Measurements from ENCODE around the gene RPS21. TPM values are rescaled to one million over a fixed set of nuclear protein-coding genes. Genes with fewer than 3 reads are reported as not detected.
A peak's percentile ranks its signal among the peaks of the same experiment; 100 is the strongest.

Gene RPS21
- total and polyA plus RNA-seq, 12 donors, result 438 to 4,794 (median 1,602) TPM

- Histone ChIP-seq H3K4me3 (no peak overlapping the region), H3K4me1 (replicated peaks in 1 of 2) (no peaks in the 10 kb centered on the region), H3K27me3 (no peaks in the 10 kb centered on the region), H3K9me3 (replicated peaks in 1 of 3) (no peaks in the 10 kb centered on the region), H3K36me3 (replicated peaks in 1 of 2) (peaks cover 0 to 24% of the 10 kb centered on the region in 2 donors), H3K27ac (no peak overlapping the region)
- peak in 1 of 7 donors; percentile 69 for DNase-seq
- WGBS, 4 donors, result 52 to 71% (median 60%) methylated on average over 13 to 14 of the region's 14 CpGs
- intact Hi-C loops (cut with DNase I), result no loop called here
- TF ChIP-seq POLR2A (IDR thresholded peaks at IDR 0.05), result no peak
Measured at GRCh38 chr20:62339647-62340062, 47.2 kb upstream of the RPS21 start.

- Histone ChIP-seq H3K4me3 (no peak overlapping the region), H3K9me3 (replicated peaks in 1 of 3) (no peaks in the 10 kb centered on the region), H3K27me3 (no peaks in the 10 kb centered on the region), H3K27ac (no peak overlapping the region), H3K36me3 (replicated peaks in 1 of 2) (peaks cover 0 to 14% of the 10 kb centered on the region in 2 donors), H3K4me1 (replicated peaks in 1 of 2) (peaks cover 0 to 6% of the 10 kb centered on the region in 2 donors)
- TF ChIP-seq POLR2A (IDR thresholded peaks at IDR 0.05), result no peak
- no peak for TF ChIP-seq CTCF (IDR thresholded peaks at IDR 0.05)
- intact Hi-C loops (cut with DNase I), result no loop called here
- no peak for DNase-seq
- 82 to 91% (median 89%) methylated on average over 10 of the region's 10 CpGs for WGBS, 4 donors
Measured at GRCh38 chr20:62342910-62343309, 44.0 kb upstream of the RPS21 start.

- Histone ChIP-seq H3K27ac (no peak overlapping the region), H3K4me3 (no peak overlapping the region), H3K4me1 (replicated peaks in 1 of 2) (peaks cover 0 to 6% of the 10 kb centered on the region in 2 donors), H3K36me3 (replicated peaks in 1 of 2) (peaks cover 0 to 7% of the 10 kb centered on the region in 2 donors), H3K27me3 (no peaks in the 10 kb centered on the region), H3K9me3 (replicated peaks in 1 of 3) (no peaks in the 10 kb centered on the region)
- DNase-seq, result no peak
- WGBS, 4 donors, result 86 to 98% (median 91%) methylated on average over 5 of the region's 5 CpGs
- intact Hi-C loops (cut with DNase I), result no loop called here
- no peak for TF ChIP-seq POLR2A (IDR thresholded peaks at IDR 0.05)
- no peak for TF ChIP-seq CTCF (IDR thresholded peaks at IDR 0.05)
Measured at GRCh38 chr20:62344092-62344491, 42.8 kb upstream of the RPS21 start.

- Histone ChIP-seq H3K9me3 (replicated peaks in 1 of 3) (no peaks in the 10 kb centered on the region), H3K27me3 (no peaks in the 10 kb centered on the region), H3K36me3 (replicated peaks in 1 of 2) (peaks cover 0 to 7% of the 10 kb centered on the region in 2 donors), H3K4me1 (replicated peaks in 1 of 2) (peaks cover 0 to 6% of the 10 kb centered on the region in 2 donors), H3K27ac (no peak overlapping the region), H3K4me3 (no peak overlapping the region)
- TF ChIP-seq POLR2A (IDR thresholded peaks at IDR 0.05) (no peak), CTCF (IDR thresholded peaks at IDR 0.05) (no peak)
- DNase-seq, result no peak
- WGBS, 4 donors, result 87 to 91% (median 89%) methylated on average over 10 of the region's 10 CpGs
- intact Hi-C loops (cut with DNase I), result no loop called here
Measured at GRCh38 chr20:62344782-62345181, 42.1 kb upstream of the RPS21 start.

- Histone ChIP-seq H3K4me3 (no peak overlapping the region), H3K4me1 (replicated peaks in 1 of 2) (peaks cover 0 to 6% of the 10 kb centered on the region in 2 donors), H3K27me3 (no peaks in the 10 kb centered on the region), H3K9me3 (replicated peaks in 1 of 3) (no peaks in the 10 kb centered on the region), H3K27ac (no peak overlapping the region), H3K36me3 (replicated peaks in 1 of 2) (peaks cover 0 to 12% of the 10 kb centered on the region in 2 donors)
- intact Hi-C loops (cut with DNase I), result no loop called here
- TF ChIP-seq CTCF (IDR thresholded peaks at IDR 0.05) (no peak), POLR2A (IDR thresholded peaks at IDR 0.05) (no peak)
- 47 to 74% (median 69%) methylated on average over 9 to 25 of the region's 25 CpGs for WGBS, 4 donors
- DNase-seq, result peak in 3 of 7 donors; percentile 46 to 52 (median 49)
Measured at GRCh38 chr20:62345681-62346370, 41.1 kb upstream of the RPS21 start.

Measured in adrenal gland (tissue), 12 donors.